ENCODE measurements around the gene GYS2. TPM values are rescaled to one million over a fixed set of nuclear protein-coding genes. Genes with fewer than 3 reads are reported as not detected.

GYS2 gene
- total and polyA plus RNA-seq, 2 donors (not counting 1 experiment from before 2014, with no cell fraction given): not detected

DNA sequence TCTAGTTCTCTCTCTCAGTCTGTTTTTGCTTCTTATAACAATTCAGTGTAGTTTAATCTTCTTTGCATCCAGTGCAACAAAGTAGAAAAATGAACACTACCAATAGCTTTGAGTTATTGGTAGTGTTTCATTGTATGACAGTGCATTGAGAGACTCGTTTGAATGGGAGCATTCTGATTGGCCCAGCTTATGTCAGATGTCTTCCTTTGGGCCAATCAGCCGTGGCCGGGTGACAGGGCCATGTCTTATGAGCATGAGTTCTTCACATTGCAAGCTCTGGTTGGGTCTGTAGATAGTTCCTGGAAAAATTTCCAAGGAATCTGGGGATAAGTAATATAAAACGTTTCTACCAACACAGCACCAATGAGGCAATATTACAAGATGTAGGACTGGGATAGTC, 36.5 kb downstream of the GYS2 start:
- Histone ChIP-seq H3K27ac (ENCODE audit: insufficient read depth, low read length) (no peak overlapping the region), H3K4me2 (ENCODE audit: extremely low read depth, insufficient read depth, low read length) (no peak overlapping the region), H3K79me2 (ENCODE audit: control insufficient read depth, insufficient read depth, low read length) (no peaks in the 10 kb centered on the region), H4K20me1 (ENCODE audit: control insufficient read depth, extremely low read depth, insufficient read depth, low read length) (no peaks in the 10 kb centered on the region), H2AFZ (ENCODE audit: low read length) (no peak overlapping the region), H3K9me3 (ENCODE audit: control insufficient read depth, insufficient read depth, low read depth, low read length) (no peaks in the 10 kb centered on the region), H3K36me3 (ENCODE audit: control insufficient read depth, insufficient read depth, low read length) (no peaks in the 10 kb centered on the region), H3K4me3 (replicated peaks in 1 of 4; ENCODE audit: control extremely low read depth in 1 of 4, insufficient read depth in 1 of 4, low read depth in 3 of 4, low read length in 4 of 4) (no peak overlapping the region), H3K27me3 (ENCODE audit: control insufficient read depth, insufficient read depth, low read length) (no peaks in the 10 kb centered on the region), H3K9ac (ENCODE audit: insufficient read depth, low read length) (no peak overlapping the region), H3K4me1 (ENCODE audit: control insufficient read depth, extremely low read depth, insufficient read depth, low read length) (no peaks in the 10 kb centered on the region)
- TF ChIP-seq, protein P1, sequence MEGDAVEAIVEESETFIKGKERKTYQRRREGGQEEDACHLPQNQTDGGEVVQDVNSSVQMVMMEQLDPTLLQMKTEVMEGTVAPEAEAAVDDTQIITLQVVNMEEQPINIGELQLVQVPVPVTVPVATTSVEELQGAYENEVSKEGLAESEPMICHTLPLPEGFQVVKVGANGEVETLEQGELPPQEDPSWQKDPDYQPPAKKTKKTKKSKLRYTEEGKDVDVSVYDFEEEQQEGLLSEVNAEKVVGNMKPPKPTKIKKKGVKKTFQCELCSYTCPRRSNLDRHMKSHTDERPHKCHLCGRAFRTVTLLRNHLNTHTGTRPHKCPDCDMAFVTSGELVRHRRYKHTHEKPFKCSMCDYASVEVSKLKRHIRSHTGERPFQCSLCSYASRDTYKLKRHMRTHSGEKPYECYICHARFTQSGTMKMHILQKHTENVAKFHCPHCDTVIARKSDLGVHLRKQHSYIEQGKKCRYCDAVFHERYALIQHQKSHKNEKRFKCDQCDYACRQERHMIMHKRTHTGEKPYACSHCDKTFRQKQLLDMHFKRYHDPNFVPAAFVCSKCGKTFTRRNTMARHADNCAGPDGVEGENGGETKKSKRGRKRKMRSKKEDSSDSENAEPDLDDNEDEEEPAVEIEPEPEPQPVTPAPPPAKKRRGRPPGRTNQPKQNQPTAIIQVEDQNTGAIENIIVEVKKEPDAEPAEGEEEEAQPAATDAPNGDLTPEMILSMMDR (conservative IDR thresholded peaks at IDR 0.05 in 1 of 2, IDR thresholded peaks at IDR 0.05 in 1 of 2; ENCODE audit: low read depth in 1 of 2, low read length in 2 of 2): no peak
- no peak for TF ChIP-seq EZH2 (IDR thresholded peaks at IDR 0.05; ENCODE audit: low read length, missing control alignments)
- no peak for DNase-seq (ENCODE audit: low read depth in 2 of 2)

DNA sequence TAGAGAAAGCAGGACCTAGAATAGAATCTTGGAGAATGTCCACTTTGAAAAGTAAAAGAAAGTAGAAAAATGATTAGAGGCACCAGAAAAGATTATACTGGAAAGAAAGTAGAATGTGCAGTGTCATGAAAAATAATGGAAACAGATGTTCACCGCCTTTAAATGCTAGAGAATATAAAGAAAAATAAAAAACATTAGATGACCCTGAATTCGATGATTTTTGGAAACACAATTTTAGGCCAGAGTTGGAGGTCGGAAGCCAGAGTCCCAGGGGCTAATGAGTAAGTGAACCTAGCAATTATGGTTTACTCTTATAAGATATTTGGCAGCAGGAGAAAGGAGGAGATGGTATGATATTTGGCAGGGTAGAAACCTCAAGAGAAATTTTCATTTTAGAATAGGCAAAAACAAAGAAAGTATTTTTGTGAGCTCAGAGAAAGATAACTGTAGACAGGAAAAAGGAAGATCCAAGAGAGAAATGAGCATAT, 37.7 kb downstream of the GYS2 start:
- H3K36me3 ChIP-seq (ENCODE audit: control insufficient read depth, insufficient read depth, low read length): no peaks in the 10 kb centered on the region
- no peak overlapping the region for H3K4me2 ChIP-seq (ENCODE audit: extremely low read depth, insufficient read depth, low read length)
- no peak overlapping the region for H3K27ac ChIP-seq (ENCODE audit: insufficient read depth, low read length)
- no peaks in the 10 kb centered on the region for H4K20me1 ChIP-seq (ENCODE audit: control insufficient read depth, extremely low read depth, insufficient read depth, low read length)
- no peaks in the 10 kb centered on the region for H3K4me1 ChIP-seq (ENCODE audit: control insufficient read depth, extremely low read depth, insufficient read depth, low read length)
- H3K9me3 ChIP-seq (ENCODE audit: control insufficient read depth, insufficient read depth, low read depth, low read length): no peaks in the 10 kb centered on the region
- no peak overlapping the region for H2AFZ ChIP-seq (ENCODE audit: low read length)
- no peaks in the 10 kb centered on the region for H3K79me2 ChIP-seq (ENCODE audit: control insufficient read depth, insufficient read depth, low read length)
- no peak for DNase-seq (ENCODE audit: low read depth in 2 of 2)
- H3K4me3 ChIP-seq (replicated peaks in 1 of 4; ENCODE audit: control extremely low read depth in 1 of 4, insufficient read depth in 1 of 4, low read depth in 3 of 4, low read length in 4 of 4): no peak overlapping the region
- TF ChIP-seq, protein P1 (conservative IDR thresholded peaks at IDR 0.05 in 1 of 2, IDR thresholded peaks at IDR 0.05 in 1 of 2; ENCODE audit: low read depth in 1 of 2, low read length in 2 of 2): no peak
- TF ChIP-seq EZH2 (IDR thresholded peaks at IDR 0.05; ENCODE audit: low read length, missing control alignments): no peak
- H3K27me3 ChIP-seq (ENCODE audit: control insufficient read depth, insufficient read depth, low read length): no peaks in the 10 kb centered on the region
- H3K9ac ChIP-seq (ENCODE audit: insufficient read depth, low read length): no peak overlapping the region

DNA sequence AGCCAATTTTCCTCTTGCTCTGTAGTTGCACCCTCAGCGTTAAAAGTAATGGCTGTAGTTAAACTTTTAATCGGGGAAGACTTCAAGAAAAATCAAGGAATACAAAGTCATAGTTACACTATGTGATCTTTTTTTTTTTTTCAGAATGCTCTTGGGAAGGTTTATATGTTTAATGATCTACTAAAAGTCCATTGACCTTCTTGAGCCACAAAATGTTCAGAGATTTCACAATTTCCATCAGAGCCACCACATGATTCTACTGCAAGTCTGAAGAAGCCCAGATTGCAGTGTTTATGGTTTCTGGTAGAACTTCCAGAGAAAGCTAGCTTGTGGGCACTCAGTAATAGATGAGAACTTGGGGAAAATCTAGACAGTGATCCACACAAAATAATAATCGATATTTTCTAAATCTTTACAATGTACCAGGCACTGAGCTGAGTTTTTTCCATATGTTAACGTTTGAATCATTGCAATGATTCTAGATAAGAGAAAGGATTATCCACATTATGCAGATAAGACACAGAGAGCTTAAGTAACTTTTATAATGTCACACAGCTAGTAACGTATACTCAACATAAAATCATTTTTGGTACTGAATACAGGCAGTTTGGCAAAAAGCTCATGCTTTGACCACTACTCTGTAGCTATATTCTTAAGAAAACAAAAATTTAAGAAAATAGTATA, 38.3 kb downstream of the GYS2 start:
- Histone ChIP-seq H3K4me2 (ENCODE audit: extremely low read depth, insufficient read depth, low read length) (no peak overlapping the region), H2AFZ (ENCODE audit: low read length) (no peak overlapping the region), H3K9me3 (ENCODE audit: control insufficient read depth, insufficient read depth, low read depth, low read length) (no peaks in the 10 kb centered on the region), H4K20me1 (ENCODE audit: control insufficient read depth, extremely low read depth, insufficient read depth, low read length) (no peaks in the 10 kb centered on the region), H3K4me1 (ENCODE audit: control insufficient read depth, extremely low read depth, insufficient read depth, low read length) (no peaks in the 10 kb centered on the region), H3K4me3 (replicated peaks in 1 of 4; ENCODE audit: control extremely low read depth in 1 of 4, insufficient read depth in 1 of 4, low read depth in 3 of 4, low read length in 4 of 4) (no peak overlapping the region), H3K27me3 (ENCODE audit: control insufficient read depth, insufficient read depth, low read length) (no peaks in the 10 kb centered on the region), H3K9ac (ENCODE audit: insufficient read depth, low read length) (no peak overlapping the region), H3K36me3 (ENCODE audit: control insufficient read depth, insufficient read depth, low read length) (no peaks in the 10 kb centered on the region), H3K27ac (ENCODE audit: insufficient read depth, low read length) (no peak overlapping the region), H3K79me2 (ENCODE audit: control insufficient read depth, insufficient read depth, low read length) (no peaks in the 10 kb centered on the region)
- peak in 1 of 2 donors; percentile 60 for DNase-seq (ENCODE audit: low read depth in 2 of 2)
- TF ChIP-seq, protein P1 (conservative IDR thresholded peaks at IDR 0.05 in 1 of 2, IDR thresholded peaks at IDR 0.05 in 1 of 2; ENCODE audit: low read depth in 1 of 2, low read length in 2 of 2): no peak
- no peak for TF ChIP-seq EZH2 (IDR thresholded peaks at IDR 0.05; ENCODE audit: low read length, missing control alignments)
